WTC11 (cell line): ENCODE results near the gene CNTNAP5. TPM values are rescaled to one million over a fixed set of nuclear protein-coding genes. Genes with fewer than 3 reads are reported as not detected.

Source experiments
- ATAC-seq: fragments of 200-7000 bp; cut with Tn5 transposase; 2 replicates; pipeline ENCODE4 v1.10.0; 2021; ENCODE audit warnings: mild to moderate bottlenecking, moderate library complexity
- CTCF ChIA-PET: fragments of 300-600 bp; sonication (Branson Sonifier 250); formaldehyde crosslinking; loops from one replicate; lab custom pipeline; 2021; ENCODE audit warnings: antibody characterized with exemption; lab: Charles Lee
- POLR2A ChIA-PET: fragments of 350-600 bp; sonication (Branson Sonifier 250); formaldehyde crosslinking; loops from one replicate; lab custom pipeline; 2021; ENCODE audit warnings: antibody characterized with exemption; lab: Charles Lee
- DNase-seq: peaks from one replicate; pipeline ENCODE4 v3.0.0; 2021; ENCODE audit warnings: low spot score
- H3K27ac Mint-ChIP-seq: 2 replicates; pipeline ENCODE4 v1.8.0; 2021; ENCODE audit warnings: mixed read lengths
- H3K27me3 Mint-ChIP-seq: 2 replicates; pipeline ENCODE4 v1.8.0; 2021; ENCODE audit warnings: low read depth, mild to moderate bottlenecking, moderate library complexity, mixed read lengths
- H3K36me3 Mint-ChIP-seq: 2 replicates; pipeline ENCODE4 v1.8.0; 2021; ENCODE audit warnings: mixed read lengths
- H3K4me1 Mint-ChIP-seq: 2 replicates; pipeline ENCODE4 v1.8.0; 2022; ENCODE audit warnings: mixed read lengths
- H3K4me3 Mint-ChIP-seq: 2 replicates; pipeline ENCODE4 v1.8.0; 2021; ENCODE audit warnings: mild to moderate bottlenecking, moderate library complexity, mixed read lengths
- H3K9me3 Mint-ChIP-seq: 2 replicates; pipeline ENCODE4 v1.8.0; 2021; ENCODE audit warnings: mixed read lengths
- AR ChIP-seq: fragments of 250-450 bp; sonication (Bioruptor Pico); IDR thresholded peaks from 2 replicates; pipeline ENCODE4 v1.9.0; 2021; ENCODE audit warnings: mild to moderate bottlenecking
- ARID4B ChIP-seq: sonication (generic); formaldehyde crosslinking; IDR thresholded peaks from 2 replicates; pipeline ENCODE4 v1.8.0; 2023; ENCODE audit warnings: missing genetic modification reagents, mild to moderate bottlenecking, borderline replicate concordance
- CREB1 ChIP-seq: sonication (generic); formaldehyde crosslinking; IDR thresholded peaks from 2 replicates; pipeline ENCODE4 v1.8.0; 2023; ENCODE audit warnings: mild to moderate bottlenecking, missing genetic modification reagents
- FOXP4 ChIP-seq: sonication (generic); formaldehyde crosslinking; IDR thresholded peaks from 2 replicates; pipeline ENCODE4 v1.8.0; 2022; ENCODE audit warnings: mild to moderate bottlenecking, missing genetic modification reagents
- GABPB1 ChIP-seq: sonication (generic); formaldehyde crosslinking; IDR thresholded peaks from 2 replicates; pipeline ENCODE4 v1.8.1; 2023; ENCODE audit warnings: mild to moderate bottlenecking, missing genetic modification reagents
- GRHL2 ChIP-seq: fragments of 250-450 bp; sonication (Bioruptor Pico); IDR thresholded peaks from 2 replicates; pipeline ENCODE4 v1.8.0; 2022; ENCODE audit warnings: mild to moderate bottlenecking, moderate library complexity; ENCODE audit not compliant: insufficient replicate concordance, severe bottlenecking
- JUN ChIP-seq: sonication (generic); formaldehyde crosslinking; IDR thresholded peaks from 2 replicates; pipeline ENCODE4 v1.8.0; 2023; ENCODE audit warnings: mild to moderate bottlenecking, missing genetic modification reagents
- KAT7 ChIP-seq: sonication (generic); formaldehyde crosslinking; IDR thresholded peaks from 2 replicates; pipeline ENCODE4 v1.8.1; 2023; ENCODE audit warnings: missing genetic modification reagents, mild to moderate bottlenecking, borderline replicate concordance
- NFATC4 ChIP-seq: fragments of 250-450 bp; sonication (Bioruptor Pico); IDR thresholded peaks from 2 replicates; pipeline ENCODE4 v1.9.0; 2021; ENCODE audit warnings: mild to moderate bottlenecking
- NR3C1 ChIP-seq: sonication (generic); formaldehyde crosslinking; conservative IDR thresholded peaks from 2 replicates; pipeline ENCODE4 v1.8.1; 2023; ENCODE audit warnings: low read depth, mild to moderate bottlenecking, missing genetic modification reagents
- SMAD4 ChIP-seq: sonication (generic); formaldehyde crosslinking; IDR thresholded peaks from 2 replicates; pipeline ENCODE4 v1.8.0; 2022; ENCODE audit warnings: mild to moderate bottlenecking, missing genetic modification reagents
- USF1 ChIP-seq: sonication (generic); formaldehyde crosslinking; IDR thresholded peaks from 2 replicates; pipeline ENCODE4 v1.8.0; 2022; ENCODE audit warnings: mild to moderate bottlenecking, missing genetic modification reagents
- ZBTB21 ChIP-seq: sonication (generic); formaldehyde crosslinking; IDR thresholded peaks from 2 replicates; pipeline ENCODE4 v1.8.1; 2023; ENCODE audit warnings: mild to moderate bottlenecking, missing genetic modification reagents, borderline replicate concordance
- ZNF281 ChIP-seq: sonication (generic); formaldehyde crosslinking; IDR thresholded peaks from 2 replicates; pipeline ENCODE4 v1.8.0; 2023; ENCODE audit warnings: mild to moderate bottlenecking, missing genetic modification reagents
- ZNF512 ChIP-seq: sonication (generic); formaldehyde crosslinking; IDR thresholded peaks from 2 replicates; pipeline ENCODE4 v1.8.1; 2022; ENCODE audit warnings: missing genetic modification reagents, borderline replicate concordance
- total RNA-seq: library from RNA; stranded (reverse); gene quantifications from 3 replicates; pipeline ENCODE4 v1.2.3, GENCODE V29; 2021
- TF ChIP-seq, protein P1 (sequence below): sonication (generic); formaldehyde crosslinking; IDR thresholded peaks from 2 replicates; pipeline ENCODE4 v1.8.1; 2023; ENCODE audit warnings: mild to moderate bottlenecking, missing genetic modification reagents, borderline replicate concordance
- TF ChIP-seq, protein P2 (sequence below): fragments of 250-450 bp; sonication (Bioruptor Pico); IDR thresholded peaks from 2 replicates; pipeline ENCODE4 v1.8.0; 2021; ENCODE audit warnings: mild to moderate bottlenecking

CNTNAP5 gene
- total RNA-seq, 1 experiment from 2014 or later: 0.22 TPM

DNA sequence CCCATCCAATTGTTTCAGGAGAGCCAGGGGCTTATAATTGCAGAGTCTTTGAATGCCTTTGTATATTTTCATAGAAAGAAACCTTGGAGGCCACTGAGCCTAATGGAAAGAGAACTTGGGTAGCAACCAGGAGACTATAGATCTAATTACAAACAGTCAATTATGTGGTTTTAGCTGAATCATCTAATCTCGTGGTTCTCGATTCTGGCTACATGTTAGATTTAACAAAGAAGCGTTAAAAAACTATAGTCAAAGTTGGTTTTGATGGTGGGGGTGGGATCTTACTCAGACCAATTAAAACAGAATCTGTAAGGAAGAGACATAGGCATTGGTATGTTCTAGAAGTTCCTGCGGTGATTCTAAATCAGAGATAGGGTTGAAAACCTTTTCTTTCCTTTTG lies 344.1 kb downstream of the CNTNAP5 start:
- Mint-ChIP-seq H3K36me3 (no peaks in the 10 kb centered on the region), H3K27ac (no peak overlapping the region), H3K27me3 (no peaks in the 10 kb centered on the region), H3K9me3 (peaks cover 6% of the 10 kb centered on the region), H3K4me1 (peaks cover 4% of the 10 kb centered on the region; the same call in 1 of the 2 replicates), H3K4me3 (no peak overlapping the region)
- POLR2A ChIA-PET: no interaction called here
- no peak for ATAC-seq
- CTCF ChIA-PET: no interaction called here
- no peak for DNase-seq
- TF ChIP-seq AR: no peak
- TF ChIP-seq ZBTB21: no peak
- no peak for TF ChIP-seq NR3C1 (CRISPR knock-in tag)
- TF ChIP-seq, protein P1, sequence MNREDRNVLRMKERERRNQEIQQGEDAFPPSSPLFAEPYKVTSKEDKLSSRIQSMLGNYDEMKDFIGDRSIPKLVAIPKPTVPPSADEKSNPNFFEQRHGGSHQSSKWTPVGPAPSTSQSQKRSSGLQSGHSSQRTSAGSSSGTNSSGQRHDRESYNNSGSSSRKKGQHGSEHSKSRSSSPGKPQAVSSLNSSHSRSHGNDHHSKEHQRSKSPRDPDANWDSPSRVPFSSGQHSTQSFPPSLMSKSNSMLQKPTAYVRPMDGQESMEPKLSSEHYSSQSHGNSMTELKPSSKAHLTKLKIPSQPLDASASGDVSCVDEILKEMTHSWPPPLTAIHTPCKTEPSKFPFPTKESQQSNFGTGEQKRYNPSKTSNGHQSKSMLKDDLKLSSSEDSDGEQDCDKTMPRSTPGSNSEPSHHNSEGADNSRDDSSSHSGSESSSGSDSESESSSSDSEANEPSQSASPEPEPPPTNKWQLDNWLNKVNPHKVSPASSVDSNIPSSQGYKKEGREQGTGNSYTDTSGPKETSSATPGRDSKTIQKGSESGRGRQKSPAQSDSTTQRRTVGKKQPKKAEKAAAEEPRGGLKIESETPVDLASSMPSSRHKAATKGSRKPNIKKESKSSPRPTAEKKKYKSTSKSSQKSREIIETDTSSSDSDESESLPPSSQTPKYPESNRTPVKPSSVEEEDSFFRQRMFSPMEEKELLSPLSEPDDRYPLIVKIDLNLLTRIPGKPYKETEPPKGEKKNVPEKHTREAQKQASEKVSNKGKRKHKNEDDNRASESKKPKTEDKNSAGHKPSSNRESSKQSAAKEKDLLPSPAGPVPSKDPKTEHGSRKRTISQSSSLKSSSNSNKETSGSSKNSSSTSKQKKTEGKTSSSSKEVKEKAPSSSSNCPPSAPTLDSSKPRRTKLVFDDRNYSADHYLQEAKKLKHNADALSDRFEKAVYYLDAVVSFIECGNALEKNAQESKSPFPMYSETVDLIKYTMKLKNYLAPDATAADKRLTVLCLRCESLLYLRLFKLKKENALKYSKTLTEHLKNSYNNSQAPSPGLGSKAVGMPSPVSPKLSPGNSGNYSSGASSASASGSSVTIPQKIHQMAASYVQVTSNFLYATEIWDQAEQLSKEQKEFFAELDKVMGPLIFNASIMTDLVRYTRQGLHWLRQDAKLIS (CRISPR knock-in tag): no peak
- TF ChIP-seq, protein P2, sequence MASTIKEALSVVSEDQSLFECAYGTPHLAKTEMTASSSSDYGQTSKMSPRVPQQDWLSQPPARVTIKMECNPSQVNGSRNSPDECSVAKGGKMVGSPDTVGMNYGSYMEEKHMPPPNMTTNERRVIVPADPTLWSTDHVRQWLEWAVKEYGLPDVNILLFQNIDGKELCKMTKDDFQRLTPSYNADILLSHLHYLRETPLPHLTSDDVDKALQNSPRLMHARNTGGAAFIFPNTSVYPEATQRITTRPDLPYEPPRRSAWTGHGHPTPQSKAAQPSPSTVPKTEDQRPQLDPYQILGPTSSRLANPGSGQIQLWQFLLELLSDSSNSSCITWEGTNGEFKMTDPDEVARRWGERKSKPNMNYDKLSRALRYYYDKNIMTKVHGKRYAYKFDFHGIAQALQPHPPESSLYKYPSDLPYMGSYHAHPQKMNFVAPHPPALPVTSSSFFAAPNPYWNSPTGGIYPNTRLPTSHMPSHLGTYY (CRISPR knock-in tag): no peak
- no peak for TF ChIP-seq ZNF281 (CRISPR knock-in tag)
- no peak for TF ChIP-seq SMAD4 (CRISPR knock-in tag)
- no peak for TF ChIP-seq CREB1
- TF ChIP-seq ARID4B (CRISPR knock-in tag): no peak
- no peak for TF ChIP-seq USF1 (CRISPR knock-in tag)
- TF ChIP-seq JUN (CRISPR knock-in tag): no peak
- TF ChIP-seq NFATC4 (CRISPR knock-in tag): no peak
- no peak for TF ChIP-seq GRHL2
- TF ChIP-seq ZNF512 (CRISPR knock-in tag): no peak
- TF ChIP-seq FOXP4 (CRISPR knock-in tag): no peak
- TF ChIP-seq KAT7 (CRISPR knock-in tag): no peak
- TF ChIP-seq GABPB1 (CRISPR knock-in tag): no peak
